GM19023 (cell line): Measurements from ENCODE around the gene ENTPD7.

Experiments used
- ATAC-seq: cut with Tn5 transposase; IDR thresholded peaks from one replicate; pipeline ENCODE4 v1.9.1; 2021; ENCODE audit warnings: mild to moderate bottlenecking, moderate library complexity; ENCODE audit not compliant: unreplicated experiment

ENTPD7 gene

GRCh38 chr10:99647601-99648151, 11.6 kb upstream of the ENTPD7 start:
- ATAC-seq, result no peak

GRCh38 chr10:99648717-99649116, 10.6 kb upstream of the ENTPD7 start:
- ATAC-seq, result no peak

GRCh38 chr10:99652800-99653390, 6.4 kb upstream of the ENTPD7 start:
- ATAC-seq, result no peak

GRCh38 chr10:99654390-99655175, 4.7 kb upstream of the ENTPD7 start:
- ATAC-seq, result no peak

- no peak for ATAC-seq
Observed at GRCh38 chr10:99656199-99657064, 2.9 kb upstream of the ENTPD7 start.

- ATAC-seq, result peak; percentile 6
Observed at GRCh38 chr10:99658622-99659030, 683 bp upstream of the ENTPD7 start.

GRCh38 chr10:99659868-99660366, 608 bp downstream of the ENTPD7 start:
- no peak for ATAC-seq

GRCh38 chr10:99660662-99661376, 1.5 kb downstream of the ENTPD7 start:
- no peak for ATAC-seq

GRCh38 chr10:99661377-99661763, 2.1 kb downstream of the ENTPD7 start:
- no peak for ATAC-seq

GRCh38 chr10:99665304-99665703, 6.0 kb downstream of the ENTPD7 start:
- ATAC-seq, result no peak

GRCh38 chr10:99667108-99667751, 7.9 kb downstream of the ENTPD7 start:
- no peak for ATAC-seq

GRCh38 chr10:99671386-99671785, 12.1 kb downstream of the ENTPD7 start:
- no peak for ATAC-seq

GRCh38 chr10:99672884-99673283, 13.6 kb downstream of the ENTPD7 start:
- ATAC-seq, result no peak

GRCh38 chr10:99673492-99673891, 14.2 kb downstream of the ENTPD7 start:
- no peak for ATAC-seq

GRCh38 chr10:99674762-99675161, 15.5 kb downstream of the ENTPD7 start:
- no peak for ATAC-seq

GRCh38 chr10:99676426-99676825, 17.1 kb downstream of the ENTPD7 start:
- no peak for ATAC-seq

GRCh38 chr10:99676895-99677294, 17.6 kb downstream of the ENTPD7 start:
- ATAC-seq, result no peak

GRCh38 chr10:99678921-99679320, 19.6 kb downstream of the ENTPD7 start:
- no peak for ATAC-seq

GRCh38 chr10:99681553-99681952, 22.2 kb downstream of the ENTPD7 start:
- no peak for ATAC-seq

- ATAC-seq, result no peak
Observed at GRCh38 chr10:99682032-99682431, 22.7 kb downstream of the ENTPD7 start.
